Spleen (tissue), 11 donors: ENCODE measurements around the gene GOSR2. TPM values are rescaled to one million over a fixed set of nuclear protein-coding genes. Genes with fewer than 3 reads are reported as not detected.
A peak's percentile ranks its signal among the peaks of the same experiment; 100 is the strongest.

ENCODE experiments used
- DNase-seq: peaks from one replicate; pipeline ENCODE4 v3.0.0-alpha.2; 2020
- H3K27ac ChIP-seq, 8 donors: fragments of 200-600 bp; sonication (generic) in 7 of 8; 1 replicate in 4 of 8; 2 replicates in 4 of 8; pipeline versions ENCODE4 v1.5.0 to v1.8.0; 2016 to 2021; ENCODE audit warnings: inconsistent platforms in 4 of 8, mild to moderate bottlenecking in 4 of 8, moderate library complexity in 1 of 8
- H3K27me3 ChIP-seq, 7 donors: fragments of 200-600 bp; sonication (generic) in 6 of 7; replicated peaks in 1 of 7; 1 replicate in 4 of 7; 2 replicates in 3 of 7; pipeline versions ENCODE4 v1.5.0 to v1.8.0; 2016 to 2021; ENCODE audit warnings: inconsistent platforms in 3 of 7, mild to moderate bottlenecking in 1 of 7
- H3K36me3 ChIP-seq, 6 donors: fragments of 200-600 bp; sonication (generic) in 5 of 6; 1 replicate in 4 of 6; 2 replicates in 2 of 6; pipeline versions ENCODE4 v1.5.0 to v1.8.0; 2016 to 2021; ENCODE audit warnings: inconsistent platforms in 2 of 6
- H3K4me1 ChIP-seq, 6 donors: fragments of 200-600 bp; sonication (generic) in 5 of 6; 1 replicate in 3 of 6; 2 replicates in 3 of 6; pipeline versions ENCODE4 v1.5.0 to v1.8.0; 2016 to 2021; ENCODE audit warnings: inconsistent platforms in 3 of 6
- H3K4me3 ChIP-seq, 8 donors: fragments of 200-600 bp; sonication (generic) in 7 of 8; 1 replicate in 4 of 8; 2 replicates in 4 of 8; pipeline versions ENCODE4 v1.5.0 to v1.8.0; 2016 to 2021; ENCODE audit warnings: inconsistent platforms in 4 of 8, mild to moderate bottlenecking in 4 of 8, moderate library complexity in 2 of 8
- H3K9me3 ChIP-seq, 8 donors: fragments of 200-600 bp; sonication (generic) in 7 of 8; 1 replicate in 4 of 8; 2 replicates in 4 of 8; pipeline versions ENCODE4 v1.5.0 to v1.8.0; 2016 to 2021; ENCODE audit warnings: inconsistent platforms in 4 of 8
- POLR2A ChIP-seq, 3 donors: fragments of 450-650 bp; IDR thresholded peaks; one replicate each; pipeline ENCODE4 v1.5.1; 2017; ENCODE audit warnings: antibody characterized with exemption in 3 of 3, mild to moderate bottlenecking in 1 of 3
- POLR2AphosphoS5 ChIP-seq, 3 donors: sonication (generic); formaldehyde crosslinking; IDR thresholded peaks; one replicate each; pipeline ENCODE4 v1.5.1; 2017; ENCODE audit warnings: antibody characterized with exemption in 3 of 3
- WGBS, 5 donors: extraction: QIAGEN DNeasy Blood & Tissue Kit in 3 of 5; methylation state at CpG; one replicate each; pipeline versions ENCODE4 v1.1.5 to v1.1.7; 2013 to 2018; 5-methylcytosine and 5-hydroxymethylcytosine counted together
- intact Hi-C: fragments of 100-400 bp; cut with DNase I; formaldehyde crosslinking; loops from one replicate; pipeline ENCODE4 v1.15.0; 2023; ENCODE audit warnings: low total_unique reads
- polyA plus RNA-seq, 3 donors: library from polyadenylated mRNA; stranded (reverse); fragments of 200-250 nt; gene quantifications; one replicate each; pipeline ENCODE4 v1.2.1, GENCODE V29; 2013
- total RNA-seq, 7 donors: library from RNA; depleted of rRNA in 3 of 7; stranded (reverse); fragments of >200 nt in 3 of 7; fragmentation: NEBNext Ultra II Directional in 4 of 7; extraction: Animal tissue kit (Norgen Biotek cat#: 25700) in 4 of 7; gene quantifications; one replicate each; pipeline versions ENCODE4 v1.1.0 to v1.2.1, GENCODE V29; 2016 to 2021
- TF ChIP-seq, protein P1 (sequence below), 11 experiments: fragments of 200-600 bp in 7 of 11; fragments of 450-650 bp in 4 of 11; sonication (generic) in 4 of 11; IDR thresholded peaks in 8 of 11; conservative IDR thresholded peaks in 3 of 11; 1 replicate in 7 of 11; 2 replicates in 4 of 11; pipeline versions ENCODE4 v1.4.0 to v1.8.0; 2016 to 2021; ENCODE audit warnings: antibody characterized with exemption in 11 of 11, inconsistent platforms in 4 of 11, mild to moderate bottlenecking in 1 of 11
- donor health status: healthy with polysubstance abuse.
- donor health status: DM: no; HTN: no; CAD: no; lungs with moderate emphysema.
- donor health status: DM: no; HTN: no; CAD: no.
- donor health status: Bipolar disorder and iron deficiency.
- donor health status: healthy.
- donor health status: DM: no; HTN: no; CAD: no.
- donor health status: DM: yes; HTN: yes; CAD: no.

GOSR2 gene
- total and polyA plus RNA-seq, 10 donors = 19.2 to 114 (median 80.0) TPM

DNA sequence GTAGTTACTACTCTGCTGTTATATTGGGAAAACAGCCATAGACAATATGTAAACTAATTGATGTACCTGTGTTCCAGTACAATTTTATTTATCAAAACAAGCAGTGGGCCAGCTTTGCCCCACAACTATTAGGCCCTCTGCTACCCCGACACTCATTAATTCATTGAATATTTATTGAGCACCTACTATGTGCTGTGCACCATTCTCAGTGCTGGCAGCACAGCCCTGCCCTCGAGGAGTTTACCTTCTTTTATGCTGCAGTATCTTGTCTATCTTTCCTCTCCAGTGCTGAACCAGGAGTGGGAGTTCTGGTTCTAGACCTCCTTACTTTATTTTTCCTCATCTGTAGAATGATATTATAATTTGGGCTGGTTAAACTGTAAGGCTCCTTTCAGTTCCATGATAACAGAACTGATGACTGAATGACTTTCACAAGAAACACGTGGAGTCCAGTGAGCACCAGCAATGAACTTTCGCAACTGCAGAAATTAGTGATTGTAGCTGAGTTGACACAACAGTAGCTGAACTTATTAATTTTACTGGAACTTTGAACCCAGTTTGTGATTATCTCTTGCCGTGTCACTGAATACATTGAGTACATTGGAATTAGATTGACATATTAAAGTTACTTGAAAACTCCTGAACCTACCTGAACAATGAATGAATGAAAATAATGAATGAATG, 2.4 kb downstream of the GOSR2 start:
- intact Hi-C loops = no loop called here
- TF ChIP-seq POLR2AphosphoS5 (IDR thresholded peaks at IDR 0.05) = no peak
- no peak for TF ChIP-seq POLR2A (IDR thresholded peaks at IDR 0.05)
- TF ChIP-seq, protein P1, sequence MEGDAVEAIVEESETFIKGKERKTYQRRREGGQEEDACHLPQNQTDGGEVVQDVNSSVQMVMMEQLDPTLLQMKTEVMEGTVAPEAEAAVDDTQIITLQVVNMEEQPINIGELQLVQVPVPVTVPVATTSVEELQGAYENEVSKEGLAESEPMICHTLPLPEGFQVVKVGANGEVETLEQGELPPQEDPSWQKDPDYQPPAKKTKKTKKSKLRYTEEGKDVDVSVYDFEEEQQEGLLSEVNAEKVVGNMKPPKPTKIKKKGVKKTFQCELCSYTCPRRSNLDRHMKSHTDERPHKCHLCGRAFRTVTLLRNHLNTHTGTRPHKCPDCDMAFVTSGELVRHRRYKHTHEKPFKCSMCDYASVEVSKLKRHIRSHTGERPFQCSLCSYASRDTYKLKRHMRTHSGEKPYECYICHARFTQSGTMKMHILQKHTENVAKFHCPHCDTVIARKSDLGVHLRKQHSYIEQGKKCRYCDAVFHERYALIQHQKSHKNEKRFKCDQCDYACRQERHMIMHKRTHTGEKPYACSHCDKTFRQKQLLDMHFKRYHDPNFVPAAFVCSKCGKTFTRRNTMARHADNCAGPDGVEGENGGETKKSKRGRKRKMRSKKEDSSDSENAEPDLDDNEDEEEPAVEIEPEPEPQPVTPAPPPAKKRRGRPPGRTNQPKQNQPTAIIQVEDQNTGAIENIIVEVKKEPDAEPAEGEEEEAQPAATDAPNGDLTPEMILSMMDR (IDR thresholded peaks at IDR 0.05 in 8 of 11, conservative IDR thresholded peaks at IDR 0.05 in 3 of 11) = no peak
- Histone ChIP-seq H3K36me3 (peaks cover 0 to 32% (median 12%) of the 10 kb centered on the region in 6 donors), H3K27ac (peak overlapping the region in 2 of 8 donors; percentile 2 to 94), H3K4me1 (peaks cover 26 to 77% (median 61%) of the 10 kb centered on the region in 6 donors), H3K4me3 (no peak overlapping the region), H3K9me3 (no peaks in the 10 kb centered on the region), H3K27me3 (no peaks in the 10 kb centered on the region)
- DNase-seq = no peak
- 73 to 86% (median 78%) methylated on average over 5 of the region's 5 CpGs for WGBS, 5 donors

DNA sequence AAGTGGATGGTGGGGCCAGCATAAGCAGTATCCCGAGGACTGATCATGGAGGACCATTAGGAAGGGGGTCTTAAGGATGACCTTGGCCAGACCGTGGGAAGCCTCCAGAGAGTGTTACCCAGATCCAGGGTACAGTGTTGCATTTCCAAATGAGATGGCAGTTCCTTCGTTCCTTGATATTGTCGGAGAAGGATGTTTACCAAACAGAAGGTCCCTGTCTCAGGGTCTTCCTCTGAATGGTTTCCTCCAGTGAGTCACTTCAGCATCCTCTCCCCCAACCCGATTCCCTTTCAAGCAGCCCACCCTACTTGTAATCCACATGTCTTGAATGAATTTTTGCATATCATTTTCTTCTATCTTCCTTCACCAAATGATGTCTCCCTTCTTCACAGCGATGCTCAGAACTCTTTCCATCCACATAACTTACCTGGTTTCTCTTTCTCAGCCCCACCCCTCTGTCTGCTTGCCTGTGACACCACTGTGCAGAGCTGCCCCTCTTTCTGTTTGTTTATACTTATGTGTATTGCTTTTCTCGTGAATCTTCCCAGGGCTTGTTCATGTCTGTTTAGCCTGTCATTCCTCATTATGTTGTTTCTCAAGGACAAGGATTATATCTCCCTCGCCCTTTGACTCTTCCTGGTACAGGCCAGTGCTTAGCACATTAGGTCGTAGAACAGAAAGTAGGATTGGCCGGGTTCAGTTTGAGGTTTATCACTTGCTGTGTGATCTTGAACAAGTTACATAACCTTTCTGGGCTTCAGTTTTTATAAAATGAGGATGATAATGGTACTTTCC, 5.7 kb downstream of the GOSR2 start:
- TF ChIP-seq POLR2AphosphoS5 (IDR thresholded peaks at IDR 0.05) (no peak), POLR2A (IDR thresholded peaks at IDR 0.05) (no peak)
- TF ChIP-seq, protein P1 (IDR thresholded peaks at IDR 0.05 in 8 of 11, conservative IDR thresholded peaks at IDR 0.05 in 3 of 11) = no peak
- DNase-seq = no peak
- no peaks in the 10 kb centered on the region for H3K9me3 ChIP-seq
- no peaks in the 10 kb centered on the region for H3K27me3 ChIP-seq
- intact Hi-C loops = no loop called here
- peaks cover 25 to 75% (median 64%) of the 10 kb centered on the region in 6 donors for H3K4me1 ChIP-seq
- H3K27ac ChIP-seq = peak overlapping the region in 2 of 8 donors; percentile 28 to 45
- peaks cover 11 to 66% (median 45%) of the 10 kb centered on the region in 6 donors for H3K36me3 ChIP-seq
- WGBS, 5 donors = 73 to 84% (median 77%) methylated on average over 10 of the region's 10 CpGs
- no peak overlapping the region for H3K4me3 ChIP-seq

DNA sequence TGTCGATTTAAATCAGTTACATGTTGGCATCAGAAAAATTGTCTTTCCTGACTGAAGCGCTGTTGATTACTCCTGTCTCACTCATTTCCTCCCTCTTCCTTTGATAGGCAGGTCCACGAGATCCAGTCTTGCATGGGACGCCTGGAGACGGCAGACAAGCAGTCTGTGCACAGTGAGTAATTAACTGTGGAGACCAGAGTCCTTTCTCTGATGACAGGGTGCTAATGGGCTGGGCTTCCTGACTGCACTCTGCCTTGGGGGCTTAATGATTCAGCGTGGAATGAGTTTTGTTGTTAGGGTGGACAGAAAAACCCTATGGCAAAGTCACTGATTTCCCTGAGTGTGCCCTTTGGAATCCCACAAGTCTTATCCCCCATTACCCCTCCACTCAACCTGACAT, 6.5 kb downstream of the GOSR2 start:
- DNase-seq = no peak
- Histone ChIP-seq H3K27ac (peak overlapping the region in 1 of 8 donors; percentile 8), H3K9me3 (no peaks in the 10 kb centered on the region), H3K4me3 (no peak overlapping the region), H3K36me3 (peaks cover 11 to 73% (median 52%) of the 10 kb centered on the region in 6 donors), H3K4me1 (peaks cover 17 to 68% (median 56%) of the 10 kb centered on the region in 6 donors), H3K27me3 (no peaks in the 10 kb centered on the region)
- intact Hi-C loops = no loop called here
- no peak for TF ChIP-seq POLR2AphosphoS5 (IDR thresholded peaks at IDR 0.05)
- TF ChIP-seq, protein P1 (IDR thresholded peaks at IDR 0.05 in 8 of 11, conservative IDR thresholded peaks at IDR 0.05 in 3 of 11) = no peak
- no peak for TF ChIP-seq POLR2A (IDR thresholded peaks at IDR 0.05)
- 70 to 91% (median 78%) methylated on average over 6 of the region's 6 CpGs for WGBS, 5 donors

DNA sequence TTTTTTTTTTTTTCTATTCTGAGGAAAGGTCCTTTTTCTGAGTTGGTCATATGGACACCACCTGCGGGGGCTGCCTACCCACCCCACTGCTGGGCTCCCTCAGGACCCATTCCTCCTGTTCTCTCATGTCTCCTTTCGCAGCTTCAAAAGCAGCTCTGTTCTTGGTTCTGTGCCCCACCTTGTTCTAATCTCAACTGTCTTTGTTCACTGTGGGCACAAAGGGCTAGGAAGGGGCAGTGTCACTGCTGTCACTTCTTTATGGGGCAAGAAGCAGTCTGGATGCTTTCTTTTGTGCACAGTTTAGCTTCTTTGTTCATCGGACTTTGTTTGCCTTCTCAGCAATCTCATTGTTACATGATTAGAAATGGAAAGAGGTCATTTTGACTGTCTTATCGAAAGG, 7.1 kb downstream of the GOSR2 start:
- Histone ChIP-seq H3K4me3 (no peak overlapping the region), H3K27me3 (no peaks in the 10 kb centered on the region), H3K27ac (no peak overlapping the region), H3K4me1 (peaks cover 11 to 61% (median 50%) of the 10 kb centered on the region in 6 donors), H3K9me3 (no peaks in the 10 kb centered on the region), H3K36me3 (peaks cover 14 to 79% (median 59%) of the 10 kb centered on the region in 6 donors)
- no peak for DNase-seq
- TF ChIP-seq POLR2AphosphoS5 (IDR thresholded peaks at IDR 0.05) = no peak
- TF ChIP-seq, protein P1 (IDR thresholded peaks at IDR 0.05 in 8 of 11, conservative IDR thresholded peaks at IDR 0.05 in 3 of 11) = no peak
- no peak for TF ChIP-seq POLR2A (IDR thresholded peaks at IDR 0.05)
- intact Hi-C loops = no loop called here
- WGBS, 5 donors = 90 to 97% (median 97%) methylated on average over 4 of the region's 4 CpGs
